PC-3 (cell line): ENCODE measurements around the gene DIS3L2. TPM values are rescaled to one million over a fixed set of nuclear protein-coding genes. Genes with fewer than 3 reads are reported as not detected.
"Not testable (repeated sequence)": the region's sequence is repeated elsewhere in the genome, so short reads cannot be mapped to it uniquely, and the experiment has no call there.

Experiments
- ATAC-seq: fragments of 200-7000 bp; cut with Tn5 transposase; 2 replicates; pipeline ENCODE4 v1.9.1; 2020; ENCODE audit warnings: mild to moderate bottlenecking, moderate library complexity
- BruUV-seq: library from RNA; stranded (reverse); fragments of 400-500 nt; replicated peaks from 2 replicates; lab custom pipeline; 2021; lab: Mats Ljungman, UMichigan
- CTCF ChIA-PET: fragments of 300-600 bp; sonication (Branson Sonifier 250); formaldehyde crosslinking; loops from one replicate; lab custom pipeline; 2022; ENCODE audit warnings: antibody characterized with exemption; lab: Charles Lee
- POLR2A ChIA-PET: fragments of 300-600 bp; sonication (Branson Sonifier 250); formaldehyde crosslinking; loops from one replicate; lab custom pipeline; 2022; ENCODE audit warnings: antibody characterized with exemption; ENCODE audit not compliant: unreplicated experiment; lab: Charles Lee
- DNase-seq: peaks from one replicate; pipeline ENCODE4 v3.0.0-alpha.2; 2015
- H2AFZ ChIP-seq: fragments of 300-600 bp; sonication (generic); 2 replicates; pipeline ENCODE4 v1.6.0; 2016; ENCODE audit warnings: antibody characterized with exemption, low read length
- H3F3A ChIP-seq: fragments of 300-600 bp; sonication (generic); one replicate; pipeline ENCODE4 v1.6.0; 2017; ENCODE audit warnings: antibody characterized with exemption, low read length, control low read depth, mild to moderate bottlenecking; ENCODE audit not compliant: unreplicated experiment
- H3K27ac ChIP-seq: fragments of 300-600 bp; sonication (generic); 2 replicates; pipeline ENCODE4 v1.5.1; 2016; ENCODE audit warnings: mild to moderate bottlenecking, low read length
- H3K27me3 ChIP-seq: fragments of 300-600 bp; sonication (generic); 2 replicates; pipeline ENCODE4 v1.6.1; 2016; ENCODE audit warnings: low read length, mixed read lengths
- H3K36me3 ChIP-seq: fragments of 300-600 bp; sonication (generic); 2 replicates; pipeline ENCODE4 v1.6.1; 2016; ENCODE audit warnings: low read depth, mixed run types, low read length, mixed read lengths
- H3K4me1 ChIP-seq: fragments of 300-600 bp; sonication (generic); 2 replicates; pipeline ENCODE4 v1.5.1; 2016; ENCODE audit warnings: low read length; ENCODE audit not compliant: insufficient read depth
- H3K4me2 ChIP-seq: fragments of 300-600 bp; sonication (generic); 2 replicates; pipeline ENCODE4 v1.6.0; 2016; ENCODE audit warnings: low read length
- H3K4me3 ChIP-seq: fragments of 300-600 bp; sonication (generic); 2 replicates; pipeline ENCODE4 v1.5.1; 2016; ENCODE audit warnings: mild to moderate bottlenecking, low read length, mixed read lengths
- H3K79me2 ChIP-seq: fragments of 300-600 bp; sonication (generic); 2 replicates; pipeline ENCODE4 v1.6.1; 2017; ENCODE audit warnings: low read length, mixed read lengths
- H3K9ac ChIP-seq: fragments of 300-600 bp; sonication (generic); 2 replicates; pipeline ENCODE4 v1.6.0; 2016; ENCODE audit warnings: mild to moderate bottlenecking, low read length
- H3K9me2 ChIP-seq: fragments of 300-600 bp; sonication (generic); replicated peaks from 2 replicates; pipeline ENCODE4 v1.6.1; 2016; ENCODE audit warnings: mixed run types, low read length, mixed read lengths
- H3K9me3 ChIP-seq: fragments of 300-600 bp; sonication (generic); 2 replicates; pipeline ENCODE4 v1.6.1; 2016; ENCODE audit warnings: low read length, mixed read lengths
- H4K20me1 ChIP-seq: fragments of 300-600 bp; sonication (generic); 2 replicates; pipeline ENCODE4 v1.6.1; 2016; ENCODE audit warnings: low read length, mixed read lengths
- EZH2 ChIP-seq: fragments of 300-600 bp; sonication (generic); IDR thresholded peaks from one replicate; pipeline ENCODE4 v1.6.1; 2017; ENCODE audit warnings: antibody characterized with exemption, mild to moderate bottlenecking, low read length; ENCODE audit not compliant: unreplicated experiment
- EZH2phosphoT487 ChIP-seq: fragments of 300-600 bp; sonication (generic); IDR thresholded peaks from 2 replicates; pipeline ENCODE4 v1.6.1; 2018; ENCODE audit warnings: mild to moderate bottlenecking, antibody characterized with exemption, low read length, borderline replicate concordance
- intact Hi-C: fragments of 100-400 bp; cut with micrococcal nuclease; formaldehyde crosslinking; loops from 2 replicates; pipeline ENCODE4 v1.9.0; 2023
- total RNA-seq: library from RNA; depleted of rRNA; stranded (reverse); fragments of >200 nt; gene quantifications from 2 replicates; pipeline ENCODE4 v1.2.3, GENCODE V29; 2014
- TF ChIP-seq, protein P1 (sequence below): fragments of 300-600 bp; sonication (generic); conservative IDR thresholded peaks from 2 replicates; pipeline ENCODE4 v1.5.1; 2017; ENCODE audit warnings: antibody characterized with exemption, low read depth, mild to moderate bottlenecking, low read length

The DIS3L2 gene
- total RNA-seq, 1 experiment from 2014 or later, result 22.8 TPM

- H3K9me3 ChIP-seq, result no peaks in the 10 kb centered on the region
- no peaks in the 10 kb centered on the region for H3K79me2 ChIP-seq
- H3K27me3 ChIP-seq, result no peaks in the 10 kb centered on the region
- H3F3A ChIP-seq, result no peaks in the 10 kb centered on the region
- CTCF ChIA-PET, result no interaction called here
- ATAC-seq (no peak), DNase-seq (no peak)
- H3K9ac ChIP-seq, result no peak overlapping the region
- H3K4me2 ChIP-seq, result no peak overlapping the region
- POLR2A ChIA-PET, result no interaction called here
- H4K20me1 ChIP-seq, result no peaks in the 10 kb centered on the region
- no peak overlapping the region for H3K4me3 ChIP-seq
- intact Hi-C loops, result no loop called here
- no peaks in the 10 kb centered on the region for H3K4me1 ChIP-seq
- BruUV-seq, result no TSS peak
- no peak overlapping the region for H3K27ac ChIP-seq
- TF ChIP-seq, protein P1, sequence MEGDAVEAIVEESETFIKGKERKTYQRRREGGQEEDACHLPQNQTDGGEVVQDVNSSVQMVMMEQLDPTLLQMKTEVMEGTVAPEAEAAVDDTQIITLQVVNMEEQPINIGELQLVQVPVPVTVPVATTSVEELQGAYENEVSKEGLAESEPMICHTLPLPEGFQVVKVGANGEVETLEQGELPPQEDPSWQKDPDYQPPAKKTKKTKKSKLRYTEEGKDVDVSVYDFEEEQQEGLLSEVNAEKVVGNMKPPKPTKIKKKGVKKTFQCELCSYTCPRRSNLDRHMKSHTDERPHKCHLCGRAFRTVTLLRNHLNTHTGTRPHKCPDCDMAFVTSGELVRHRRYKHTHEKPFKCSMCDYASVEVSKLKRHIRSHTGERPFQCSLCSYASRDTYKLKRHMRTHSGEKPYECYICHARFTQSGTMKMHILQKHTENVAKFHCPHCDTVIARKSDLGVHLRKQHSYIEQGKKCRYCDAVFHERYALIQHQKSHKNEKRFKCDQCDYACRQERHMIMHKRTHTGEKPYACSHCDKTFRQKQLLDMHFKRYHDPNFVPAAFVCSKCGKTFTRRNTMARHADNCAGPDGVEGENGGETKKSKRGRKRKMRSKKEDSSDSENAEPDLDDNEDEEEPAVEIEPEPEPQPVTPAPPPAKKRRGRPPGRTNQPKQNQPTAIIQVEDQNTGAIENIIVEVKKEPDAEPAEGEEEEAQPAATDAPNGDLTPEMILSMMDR, result no peak
- TF ChIP-seq EZH2 (no peak), EZH2phosphoT487 (no peak)
- H2AFZ ChIP-seq, result no peak overlapping the region
- H3K36me3 ChIP-seq, result no peaks in the 10 kb centered on the region
- no peaks in the 10 kb centered on the region for H3K9me2 ChIP-seq
Observed at GRCh38 chr2:231942180-231942579, 19.3 kb upstream of the DIS3L2 start.

- no peaks in the 10 kb centered on the region for H4K20me1 ChIP-seq
- no peak overlapping the region for H3K4me3 ChIP-seq
- POLR2A ChIA-PET, result no interaction called here
- H3K27me3 ChIP-seq, result no peaks in the 10 kb centered on the region
- TF ChIP-seq EZH2phosphoT487, result no peak
- no peak for TF ChIP-seq EZH2
- TF ChIP-seq, protein P1, result no peak
- BruUV-seq, result no TSS peak
- CTCF ChIA-PET, result interaction anchor here (0.5 kb wide), 1 partner anchor 136 kb away, joined by 3 read pairs; no protein-coding TSS in a partner anchor
- H3F3A ChIP-seq, result no peaks in the 10 kb centered on the region
- DNase-seq (no peak), ATAC-seq (no peak)
- no peaks in the 10 kb centered on the region for H3K4me1 ChIP-seq
- H3K9ac ChIP-seq, result no peak overlapping the region
- H3K4me2 ChIP-seq, result no peak overlapping the region
- no peaks in the 10 kb centered on the region for H3K9me3 ChIP-seq
- no peaks in the 10 kb centered on the region for H3K36me3 ChIP-seq
- no peaks in the 10 kb centered on the region for H3K9me2 ChIP-seq
- intact Hi-C loops, result no loop called here
- H2AFZ ChIP-seq, result no peak overlapping the region
- no peak overlapping the region for H3K27ac ChIP-seq
- H3K79me2 ChIP-seq, result no peaks in the 10 kb centered on the region
Observed at GRCh38 chr2:231946241-231946814, 15.2 kb upstream of the DIS3L2 start.

DNA sequence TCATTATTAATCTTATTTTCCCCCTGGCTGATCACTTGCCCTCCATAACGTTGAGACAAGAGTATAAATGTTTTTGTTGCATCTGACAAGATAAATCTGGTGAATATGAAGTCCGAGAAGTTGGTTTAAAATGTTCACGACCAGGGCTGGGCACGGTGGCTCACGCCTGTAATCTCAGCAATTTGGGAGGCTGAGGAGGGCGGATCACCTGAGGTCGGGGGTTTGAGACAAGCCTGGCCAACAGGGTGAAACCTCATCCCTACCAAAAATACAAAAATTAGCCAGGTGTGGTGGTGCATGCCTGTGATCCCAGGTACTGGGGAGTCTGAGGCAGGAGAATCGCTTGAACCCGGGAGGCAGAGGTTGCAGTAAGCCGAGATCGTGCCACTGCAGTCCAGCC is 14.4 kb upstream of the DIS3L2 start:
- H3F3A ChIP-seq, H3K27ac ChIP-seq, ATAC-seq, H3K36me3 ChIP-seq, H3K9me3 ChIP-seq, CTCF ChIA-PET, BruUV-seq, DNase-seq, POLR2A ChIA-PET, H3K4me3 ChIP-seq, H3K79me2 ChIP-seq, H4K20me1 ChIP-seq, H3K4me1 ChIP-seq, H3K4me2 ChIP-seq, H2AFZ ChIP-seq, H3K9me2 ChIP-seq, intact Hi-C loops, H3K27me3 ChIP-seq, H3K9ac ChIP-seq: not testable (repeated sequence)
